Activated T-cell treated with anti-CD3 and anti-CD28 coated beads, Interleukin-2, amount 50 U/mL, for 72 hours (primary cell): ENCODE results near the gene RGS9. TPM values are rescaled to one million over a fixed set of nuclear protein-coding genes. Genes with fewer than 3 reads are reported as not detected.
A peak's percentile ranks its signal among the peaks of the same experiment; 100 is the strongest.

ENCODE experiments used
- ATAC-seq, 2 donors: fragments of 150-1000 bp; cut with Tn5 transposase; replicated peaks in 1 of 2; 2 replicates each; pipeline ENCODE4 v1.10.0; 2021; ENCODE audit warnings: moderate library complexity in 2 of 2, mild to moderate bottlenecking in 1 of 2
- DNase-seq, 2 donors: peaks; one replicate each; pipeline ENCODE4 v3.0.0; 2021 to 2022; ENCODE audit warnings: mixed read lengths in 1 of 2
- H3K27ac Mint-ChIP-seq: one replicate; pipeline ENCODE4 v1.8.0; 2022; ENCODE audit warnings: mild to moderate bottlenecking, moderate library complexity, mixed read lengths
- H3K27me3 Mint-ChIP-seq: one replicate; pipeline ENCODE4 v1.8.0; 2022; ENCODE audit warnings: low read depth, mixed read lengths
- H3K36me3 Mint-ChIP-seq, 2 donors: one replicate each; pipeline ENCODE4 v1.8.0; 2022; ENCODE audit warnings: mixed read lengths in 2 of 2, mild to moderate bottlenecking in 1 of 2; ENCODE audit not compliant: insufficient read depth in 2 of 2
- H3K4me1 Mint-ChIP-seq: one replicate; pipeline ENCODE4 v1.8.0; 2022; ENCODE audit warnings: low read depth, mixed read lengths
- H3K4me3 Mint-ChIP-seq, 2 donors: one replicate each; pipeline ENCODE4 v1.8.0; 2022; ENCODE audit warnings: mild to moderate bottlenecking in 2 of 2, mixed read lengths in 2 of 2, moderate library complexity in 2 of 2
- H3K9me3 Mint-ChIP-seq, 2 donors: one replicate each; pipeline ENCODE4 v1.8.0; 2022; ENCODE audit warnings: mixed read lengths in 2 of 2
- total RNA-seq, 2 donors: library from RNA; stranded (reverse); gene quantifications; one replicate each; pipeline ENCODE4 v1.2.3, GENCODE V29; 2022

The RGS9 gene
- total RNA-seq, 2 donors from 2014 or later, result 5.8 to 16.6 TPM

DNA sequence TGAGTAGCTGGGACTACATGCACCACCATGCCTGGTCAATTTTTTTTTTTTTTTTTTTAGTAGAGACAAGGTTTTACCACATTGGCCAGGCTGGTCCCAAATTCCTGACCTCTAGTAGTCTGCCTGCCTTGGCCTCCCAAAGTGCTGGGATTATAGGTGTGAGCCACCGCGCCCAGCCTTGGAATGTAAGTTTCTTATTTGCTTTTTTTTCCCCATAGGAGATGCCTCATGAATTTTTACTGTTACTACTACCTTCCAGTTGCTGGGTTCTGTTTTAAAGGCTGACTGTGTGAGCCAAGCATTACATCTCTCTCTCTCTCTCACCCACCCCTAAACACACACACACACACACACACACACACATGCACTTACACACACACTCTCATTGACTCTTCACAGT lies 112.6 kb downstream of the RGS9 start:
- DNase-seq, result no peak
- Mint-ChIP-seq H3K27me3 (peaks cover 52% of the 10 kb centered on the region), H3K9me3 (no peaks in the 10 kb centered on the region), H3K36me3 (no peaks in the 10 kb centered on the region), H3K27ac (no peak overlapping the region), H3K4me1 (no peaks in the 10 kb centered on the region), H3K4me3 (no peak overlapping the region)
- ATAC-seq, result no peak

DNA sequence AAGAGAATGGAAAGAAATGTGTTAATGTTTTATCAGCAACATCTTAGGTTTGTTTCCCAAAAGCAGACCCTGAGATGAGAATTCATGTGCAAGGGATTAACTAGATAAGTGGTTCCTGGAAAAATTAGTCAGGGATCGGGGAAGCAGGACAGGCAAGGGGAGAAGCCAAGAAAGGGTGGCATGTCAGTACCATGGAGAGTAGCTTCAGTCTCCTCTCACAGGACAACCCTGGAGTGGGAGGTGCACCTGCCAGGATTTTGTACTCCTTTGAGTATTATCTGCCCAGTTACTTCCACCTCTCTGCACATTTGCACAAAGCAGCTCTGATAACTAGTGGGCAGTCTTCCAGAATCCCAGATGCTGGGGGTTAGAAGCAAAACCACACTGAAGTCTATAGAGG lies 117.0 kb downstream of the RGS9 start:
- Mint-ChIP-seq H3K9me3 (peaks cover 8 to 9% of the 10 kb centered on the region in 2 donors), H3K4me3 (no peak overlapping the region), H3K27ac (no peak overlapping the region), H3K27me3 (peaks cover 31% of the 10 kb centered on the region), H3K36me3 (peaks cover 8 to 9% of the 10 kb centered on the region in 2 donors), H3K4me1 (no peaks in the 10 kb centered on the region)
- no peak for DNase-seq
- no peak for ATAC-seq

DNA sequence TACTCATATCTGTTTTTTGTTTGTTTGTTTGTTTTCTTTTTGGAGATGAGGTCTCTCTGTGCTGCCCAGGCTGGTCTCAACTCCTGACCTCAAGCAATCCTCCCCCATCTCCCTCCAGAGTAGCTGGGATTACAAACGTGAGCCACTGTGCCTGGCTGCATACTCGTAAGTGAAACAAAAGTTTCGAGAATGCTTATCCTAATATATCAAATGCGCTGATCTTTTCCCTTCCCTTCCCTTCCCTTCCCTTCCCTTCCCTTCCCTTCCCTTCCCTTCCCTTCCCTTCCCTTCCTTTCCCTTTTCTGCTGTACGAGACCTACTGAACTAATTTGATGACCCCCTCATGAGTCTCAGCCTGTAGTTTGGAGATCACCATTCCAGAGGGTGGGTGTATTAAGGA lies 122.1 kb downstream of the RGS9 start:
- peaks cover 8 to 9% of the 10 kb centered on the region in 2 donors for H3K9me3 Mint-ChIP-seq
- H3K4me1 Mint-ChIP-seq, result peaks cover 18% of the 10 kb centered on the region
- H3K27me3 Mint-ChIP-seq, result peaks cover 17% of the 10 kb centered on the region
- no peak overlapping the region for H3K4me3 Mint-ChIP-seq
- H3K36me3 Mint-ChIP-seq, result peaks cover 8 to 9% of the 10 kb centered on the region in 2 donors
- no peak for DNase-seq
- ATAC-seq, result no peak
- H3K27ac Mint-ChIP-seq, result no peak overlapping the region

DNA sequence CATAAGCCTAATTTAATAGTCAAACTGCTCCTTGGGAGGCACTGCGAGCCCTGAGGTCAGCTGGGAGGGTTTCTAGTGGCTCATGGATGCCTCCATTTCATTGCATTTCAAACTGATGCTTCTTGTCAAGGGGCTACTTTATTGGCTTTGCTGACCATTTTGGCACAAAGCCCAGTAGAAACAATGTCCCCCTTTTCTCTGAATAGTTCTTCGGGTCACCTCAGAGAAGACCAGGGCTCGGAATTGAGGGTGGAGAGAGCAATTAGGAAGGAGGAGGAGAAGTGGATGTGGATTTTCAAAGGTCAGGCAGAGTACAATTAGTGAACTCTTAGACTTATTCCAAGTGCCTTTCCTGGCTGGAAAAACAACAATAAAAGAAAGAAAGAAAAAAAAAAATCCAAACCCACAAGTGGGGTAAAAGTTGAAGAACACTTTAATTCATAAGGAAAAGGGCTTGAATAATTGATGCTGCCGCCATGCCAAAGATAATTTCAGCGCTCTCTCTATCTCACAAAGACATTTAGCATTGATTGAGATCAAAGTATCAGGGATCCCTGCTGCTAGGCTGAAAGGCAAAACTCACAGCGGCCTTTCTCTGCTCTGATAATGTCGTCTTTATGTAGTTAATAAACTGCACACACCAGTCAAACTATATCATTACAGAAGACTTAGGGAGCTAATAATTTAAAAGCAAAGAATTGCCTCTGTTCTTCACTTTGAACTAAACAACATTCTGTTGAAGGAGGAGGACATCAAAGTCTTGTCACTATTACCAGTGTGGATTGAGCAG lies 122.7 kb downstream of the RGS9 start:
- peaks cover 19% of the 10 kb centered on the region for H3K4me1 Mint-ChIP-seq
- peaks cover 8 to 9% of the 10 kb centered on the region in 2 donors for H3K9me3 Mint-ChIP-seq
- ATAC-seq (no peak), DNase-seq (no peak)
- peaks cover 8 to 9% of the 10 kb centered on the region in 2 donors for H3K36me3 Mint-ChIP-seq
- H3K4me3 Mint-ChIP-seq, result no peak overlapping the region
- H3K27ac Mint-ChIP-seq, result no peak overlapping the region
- H3K27me3 Mint-ChIP-seq, result peaks cover 17% of the 10 kb centered on the region

DNA sequence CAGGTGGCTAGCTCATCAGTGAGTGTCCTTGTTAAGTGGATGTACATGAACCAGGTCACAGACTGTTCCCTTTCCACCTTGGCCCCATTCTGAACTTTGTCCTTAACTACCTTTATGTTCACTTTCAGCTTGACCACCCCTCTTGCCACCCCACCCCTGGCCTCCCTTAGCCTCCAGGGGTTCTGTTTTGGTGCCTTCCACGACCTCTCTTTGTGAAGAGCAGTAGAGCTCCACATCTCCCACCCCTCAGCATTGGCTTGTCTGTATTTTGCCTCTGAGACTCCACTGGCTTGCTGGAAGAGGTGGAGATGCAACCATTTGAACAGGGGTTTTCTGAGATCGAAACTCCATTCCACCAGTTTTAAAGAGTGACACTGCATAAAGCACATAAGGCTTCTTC lies 123.5 kb downstream of the RGS9 start:
- H3K9me3 Mint-ChIP-seq, result peaks cover 8 to 9% of the 10 kb centered on the region in 2 donors
- peaks cover 17% of the 10 kb centered on the region for H3K27me3 Mint-ChIP-seq
- DNase-seq (no peak), ATAC-seq (no peak)
- H3K4me3 Mint-ChIP-seq, result no peak overlapping the region
- H3K27ac Mint-ChIP-seq, result no peak overlapping the region
- H3K36me3 Mint-ChIP-seq, result peaks cover 8 to 9% of the 10 kb centered on the region in 2 donors
- peaks cover 26% of the 10 kb centered on the region for H3K4me1 Mint-ChIP-seq

DNA sequence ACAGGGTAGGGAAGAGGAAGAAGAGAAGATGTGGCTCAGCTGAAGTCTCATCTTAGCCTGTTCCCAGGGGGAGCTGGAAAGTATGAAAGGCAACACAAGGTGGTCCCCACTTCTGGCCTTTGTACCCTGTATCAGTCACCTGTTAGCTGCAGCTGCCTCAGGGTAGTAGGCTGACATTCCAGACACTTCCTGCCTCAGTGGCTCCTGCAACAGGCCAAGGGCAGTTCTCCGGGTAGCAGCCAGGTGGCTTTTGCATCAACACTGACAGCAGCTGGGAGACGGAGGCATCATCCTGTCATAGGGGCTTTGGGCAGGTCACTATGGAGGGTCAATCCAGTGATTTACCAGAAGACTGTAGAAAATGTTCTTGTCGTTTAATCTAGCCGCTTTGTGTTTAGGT lies 124.0 kb downstream of the RGS9 start:
- Mint-ChIP-seq H3K27me3 (peaks cover 17% of the 10 kb centered on the region), H3K27ac (no peak overlapping the region), H3K9me3 (peaks cover 7 to 11% of the 10 kb centered on the region in 2 donors), H3K36me3 (peaks cover 7 to 9% of the 10 kb centered on the region in 2 donors), H3K4me3 (no peak overlapping the region), H3K4me1 (peaks cover 29% of the 10 kb centered on the region)
- DNase-seq (no peak), ATAC-seq (no peak)

DNA sequence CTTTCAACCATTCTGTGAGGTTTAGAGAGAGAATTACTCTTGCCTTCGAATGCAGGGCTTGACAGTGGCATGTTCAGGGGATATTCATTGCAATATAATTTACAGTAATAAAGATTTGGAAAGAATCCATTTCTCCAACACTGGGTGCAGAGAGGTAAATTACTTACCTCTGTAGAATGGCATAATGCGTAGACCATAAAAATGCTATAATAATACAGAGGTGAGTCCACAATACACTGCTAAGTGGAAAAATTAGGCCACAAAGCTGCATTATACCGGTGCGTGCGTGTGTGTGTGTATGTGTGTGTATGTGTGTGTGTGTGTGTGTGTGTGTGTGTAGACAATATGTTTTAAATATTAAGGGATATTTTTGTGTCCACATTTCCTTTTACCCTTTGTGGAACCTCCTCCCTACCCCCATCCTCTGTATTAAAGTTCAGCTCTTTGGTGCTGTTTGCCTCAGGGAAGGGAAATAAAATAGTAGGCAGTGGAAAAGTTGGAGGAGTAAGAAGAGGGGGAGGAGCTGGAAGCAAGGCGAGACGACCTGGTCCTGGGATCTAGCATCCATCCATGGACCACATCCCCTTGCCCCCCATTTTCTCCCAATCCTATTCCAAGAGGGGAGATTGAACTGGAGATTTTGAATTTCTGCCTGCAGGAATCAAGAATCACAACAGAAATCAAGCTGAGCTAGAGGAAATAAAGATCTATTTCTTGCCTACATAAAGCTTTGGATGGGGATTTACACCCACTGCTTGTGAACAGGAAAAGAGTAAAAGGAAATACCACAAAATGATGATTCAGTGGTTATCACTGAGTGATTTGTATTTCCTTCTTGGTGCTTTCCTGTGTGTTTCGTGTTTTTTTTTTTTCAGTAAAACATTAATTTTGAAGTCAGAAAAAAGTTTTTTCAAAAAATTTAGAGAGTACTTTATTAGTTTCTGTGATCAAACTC lies 124.8 kb downstream of the RGS9 start:
- no peak overlapping the region for H3K27ac Mint-ChIP-seq
- peak overlapping the region in 1 of 2 donors; percentile 50 for H3K4me3 Mint-ChIP-seq
- peaks cover 29% of the 10 kb centered on the region for H3K4me1 Mint-ChIP-seq
- peaks cover 3 to 5% of the 10 kb centered on the region in 2 donors for H3K36me3 Mint-ChIP-seq
- H3K27me3 Mint-ChIP-seq, result peaks cover 17% of the 10 kb centered on the region
- DNase-seq, result no peak
- ATAC-seq, result peak; percentile 60 to 77
- peaks cover 4 to 6% of the 10 kb centered on the region in 2 donors for H3K9me3 Mint-ChIP-seq

DNA sequence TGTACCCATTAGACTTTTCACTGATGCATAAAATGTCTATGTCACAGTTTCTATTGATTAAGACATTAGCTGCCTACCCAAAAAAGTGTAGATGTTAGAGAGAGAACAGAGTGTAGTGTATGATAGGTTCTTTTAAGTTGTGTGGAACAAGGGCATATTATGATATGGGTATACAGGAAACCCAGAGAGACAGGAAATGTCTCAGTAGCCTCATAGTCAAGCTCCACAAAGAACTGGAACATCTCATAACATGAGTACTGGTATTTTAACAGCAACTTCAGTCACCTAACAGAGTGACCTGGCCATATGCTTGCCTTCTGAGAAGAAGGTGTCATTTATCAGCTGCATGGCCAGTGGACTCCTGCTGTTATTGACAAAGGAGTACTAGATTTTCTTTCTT lies 128.1 kb downstream of the RGS9 start:
- Mint-ChIP-seq H3K9me3 (peaks cover 3 to 4% of the 10 kb centered on the region in 2 donors), H3K27me3 (peaks cover 12% of the 10 kb centered on the region)

DNA sequence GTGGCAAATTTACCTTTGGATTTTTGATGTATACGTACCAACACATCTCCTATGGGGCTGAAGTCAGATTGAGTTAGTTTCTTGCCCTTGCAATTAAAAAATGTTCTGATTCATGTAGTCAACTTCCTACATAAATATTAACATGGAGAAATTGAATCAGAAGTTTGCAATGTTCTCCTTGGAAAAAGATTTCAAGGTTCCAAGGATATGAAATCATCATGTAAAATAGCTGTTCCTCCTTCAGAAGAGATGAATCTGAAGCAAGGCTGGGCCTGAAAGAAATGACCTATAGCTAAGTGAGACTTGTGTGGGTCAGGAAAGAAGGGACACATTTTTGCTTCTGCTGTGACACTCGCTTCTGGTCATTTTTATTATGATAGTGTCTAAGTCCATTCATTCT lies 131.7 kb downstream of the RGS9 start:
- DNase-seq (no peak), ATAC-seq (no peak)
- H3K9me3 Mint-ChIP-seq, result peaks cover 3 to 4% of the 10 kb centered on the region in 2 donors
- peaks cover 2 to 3% of the 10 kb centered on the region in 2 donors for H3K36me3 Mint-ChIP-seq
- H3K27ac Mint-ChIP-seq, result no peak overlapping the region
- H3K27me3 Mint-ChIP-seq, result peaks cover 6% of the 10 kb centered on the region
- H3K4me1 Mint-ChIP-seq, result peaks cover 12% of the 10 kb centered on the region
- no peak overlapping the region for H3K4me3 Mint-ChIP-seq

More for the DNA sequence above, 128.1 kb downstream of the RGS9 start:
- peaks cover 29% of the 10 kb centered on the region for H3K4me1 Mint-ChIP-seq
- H3K36me3 Mint-ChIP-seq, result peaks cover 2 to 3% of the 10 kb centered on the region in 2 donors
- ATAC-seq, result peak; percentile 43 to 79
- no peak overlapping the region for H3K4me3 Mint-ChIP-seq
- no peak for DNase-seq
- H3K27ac Mint-ChIP-seq, result no peak overlapping the region

DNA sequence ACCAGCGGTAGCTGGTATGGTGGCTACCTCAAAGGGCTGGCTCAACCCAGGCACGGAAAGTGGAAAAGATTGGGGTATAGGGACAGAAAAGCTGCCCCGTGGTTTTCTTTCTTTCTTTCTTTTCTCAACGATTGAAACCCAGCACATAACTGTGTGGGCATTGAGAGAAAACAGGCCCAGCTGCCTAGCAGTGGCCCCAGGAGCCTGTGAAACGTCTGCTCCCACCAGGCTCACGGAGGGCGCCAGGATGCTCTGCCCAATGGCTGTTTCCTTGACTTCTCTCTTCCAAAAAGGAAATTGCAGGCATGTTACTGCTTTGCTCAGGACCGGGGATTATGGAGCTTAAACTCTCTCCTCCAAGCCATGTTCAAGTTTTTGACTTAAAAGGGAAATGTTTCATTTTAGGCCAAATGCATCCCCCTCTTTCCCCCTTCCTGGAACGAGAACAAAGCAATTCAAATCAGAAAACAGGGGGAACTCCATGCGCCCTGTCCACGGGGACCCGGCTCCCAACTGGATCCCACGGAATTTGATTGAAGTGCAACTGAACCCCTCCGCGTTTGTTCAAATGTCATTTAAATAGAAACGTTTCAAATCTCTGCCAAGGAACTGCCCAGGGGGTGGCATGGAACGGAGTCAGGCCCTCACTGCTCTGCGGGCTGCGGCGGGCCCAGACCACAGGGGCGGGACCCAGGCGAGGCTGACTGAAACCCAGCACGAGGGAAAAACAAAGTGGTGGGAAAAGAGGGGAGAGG lies 133.5 kb downstream of the RGS9 start:
- Mint-ChIP-seq H3K4me3 (no peak overlapping the region), H3K27me3 (peaks cover 16% of the 10 kb centered on the region), H3K4me1 (peaks cover 2% of the 10 kb centered on the region), H3K36me3 (peaks cover 2 to 3% of the 10 kb centered on the region in 2 donors), H3K27ac (no peak overlapping the region), H3K9me3 (peaks cover 3 to 4% of the 10 kb centered on the region in 2 donors)
- DNase-seq (no peak), ATAC-seq (no peak)

DNA sequence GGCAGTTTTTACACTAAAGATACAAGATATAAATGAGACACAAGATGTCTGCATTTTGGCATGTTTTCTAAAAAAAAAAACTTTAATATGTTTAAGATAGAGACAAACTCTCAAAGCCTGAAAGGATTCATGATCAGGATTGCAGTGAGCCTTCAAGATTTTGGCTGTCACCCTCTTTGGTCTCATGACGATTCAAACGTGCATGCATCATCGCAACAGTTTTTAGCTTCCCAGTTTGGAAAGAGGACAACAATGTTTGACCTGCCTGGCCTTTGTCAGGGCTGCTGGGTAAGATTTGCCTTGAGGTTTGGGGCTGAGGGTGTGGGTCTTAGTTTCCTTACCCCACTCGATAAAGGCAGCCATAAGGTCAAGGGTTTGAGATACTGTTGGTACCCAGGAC lies 134.1 kb downstream of the RGS9 start:
- DNase-seq (no peak), ATAC-seq (no peak)
- Mint-ChIP-seq H3K27me3 (peaks cover 17% of the 10 kb centered on the region), H3K9me3 (peaks cover 2 to 3% of the 10 kb centered on the region in 2 donors), H3K36me3 (peaks cover 2 to 3% of the 10 kb centered on the region in 2 donors), H3K27ac (no peak overlapping the region), H3K4me3 (no peak overlapping the region), H3K4me1 (no peaks in the 10 kb centered on the region)
